ENCODE measurements around the gene MARS1.
"Not testable (repeated sequence)": the region's sequence is repeated elsewhere in the genome, so short reads cannot be mapped to it uniquely, and the experiment has no call there.

The MARS1 gene

DNA sequence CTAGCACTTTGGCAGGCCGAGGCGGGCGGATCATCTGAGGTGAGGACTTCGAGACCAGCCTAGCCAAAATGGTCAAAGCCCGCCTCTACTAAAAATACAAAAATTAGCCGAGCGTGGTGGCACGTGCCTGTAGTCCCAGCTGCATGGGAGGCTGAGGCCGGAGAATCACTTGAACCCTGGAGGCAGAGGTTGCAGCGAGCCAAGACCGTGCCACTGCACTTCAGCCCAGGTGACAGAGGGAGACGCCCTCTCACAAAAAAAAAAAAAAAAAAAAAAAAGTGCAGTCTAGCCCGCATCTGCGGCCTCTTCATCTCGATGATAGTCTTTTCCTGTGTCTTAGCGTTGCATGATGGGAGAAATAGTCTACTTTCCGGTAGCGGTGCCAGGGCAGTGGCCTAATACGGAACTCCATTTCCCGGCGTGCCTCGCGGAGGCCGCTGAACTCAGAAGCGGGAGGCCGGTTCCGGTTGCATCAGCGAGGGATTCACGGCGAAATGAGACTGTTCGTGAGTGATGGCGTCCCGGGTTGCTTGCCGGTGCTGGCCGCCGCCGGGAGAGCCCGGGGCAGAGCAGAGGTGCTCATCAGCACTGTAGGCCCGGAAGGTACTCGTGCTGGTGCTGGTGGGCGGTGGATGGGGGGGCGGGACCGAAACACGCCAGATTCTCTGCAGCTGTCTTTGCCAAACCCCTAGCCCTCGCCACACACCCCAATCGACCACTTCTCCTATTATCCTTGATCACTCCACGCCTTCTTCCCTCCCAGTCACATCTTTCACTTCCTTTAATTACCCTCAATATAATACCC is at the start of gene MARS1:
Gene MARS1 (plus strand): TSS at position 472 of the 805 bp plus-strand sequence. CDS start 23 bp downstream, at position 495.
- in situ Hi-C loops (cut with HindIII; ENCODE audit: low sequenced_read_pairs): no loop called here

DNA sequence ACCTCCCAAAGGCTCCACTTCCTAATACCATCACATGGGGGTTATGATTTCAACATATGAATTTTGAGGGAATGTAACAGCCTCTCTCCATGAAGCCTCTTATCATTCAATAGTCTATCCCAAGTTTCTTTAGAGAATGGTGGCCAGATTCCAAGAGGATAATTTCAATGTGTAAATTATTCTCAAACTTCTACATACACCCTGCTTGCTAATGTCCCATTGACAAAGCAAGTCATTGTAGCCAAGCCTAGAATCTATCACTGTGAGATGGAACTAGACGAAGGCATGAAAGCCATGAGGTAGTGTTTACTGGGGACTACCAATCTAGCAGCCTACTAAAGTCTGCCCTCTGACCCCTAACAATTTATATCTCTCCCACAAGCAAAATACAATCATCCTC is 49.5 kb upstream of the MARS1 start:
- no peak overlapping the region for H3K4me3 ChIP-seq (ENCODE audit: low read depth, low read length)
- TF ChIP-seq, protein P1, sequence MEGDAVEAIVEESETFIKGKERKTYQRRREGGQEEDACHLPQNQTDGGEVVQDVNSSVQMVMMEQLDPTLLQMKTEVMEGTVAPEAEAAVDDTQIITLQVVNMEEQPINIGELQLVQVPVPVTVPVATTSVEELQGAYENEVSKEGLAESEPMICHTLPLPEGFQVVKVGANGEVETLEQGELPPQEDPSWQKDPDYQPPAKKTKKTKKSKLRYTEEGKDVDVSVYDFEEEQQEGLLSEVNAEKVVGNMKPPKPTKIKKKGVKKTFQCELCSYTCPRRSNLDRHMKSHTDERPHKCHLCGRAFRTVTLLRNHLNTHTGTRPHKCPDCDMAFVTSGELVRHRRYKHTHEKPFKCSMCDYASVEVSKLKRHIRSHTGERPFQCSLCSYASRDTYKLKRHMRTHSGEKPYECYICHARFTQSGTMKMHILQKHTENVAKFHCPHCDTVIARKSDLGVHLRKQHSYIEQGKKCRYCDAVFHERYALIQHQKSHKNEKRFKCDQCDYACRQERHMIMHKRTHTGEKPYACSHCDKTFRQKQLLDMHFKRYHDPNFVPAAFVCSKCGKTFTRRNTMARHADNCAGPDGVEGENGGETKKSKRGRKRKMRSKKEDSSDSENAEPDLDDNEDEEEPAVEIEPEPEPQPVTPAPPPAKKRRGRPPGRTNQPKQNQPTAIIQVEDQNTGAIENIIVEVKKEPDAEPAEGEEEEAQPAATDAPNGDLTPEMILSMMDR (IDR thresholded peaks at IDR 0.05; ENCODE audit: low read depth, low read length): no peak
- no peak for DNase-seq (ENCODE audit: low read depth, low spot score)
- in situ Hi-C loops (cut with HindIII; ENCODE audit: low sequenced_read_pairs): no loop called here

More for the DNA sequence above, at the start of gene MARS1:
- peak within 1 kb of the TSS; percentile 100 for H3K4me3 ChIP-seq (ENCODE audit: low read depth, low read length)
- TF ChIP-seq, protein P1 (IDR thresholded peaks at IDR 0.05; ENCODE audit: low read depth, low read length): no peak
- DNase-seq (ENCODE audit: low read depth, low spot score): peak; percentile 97

DNA sequence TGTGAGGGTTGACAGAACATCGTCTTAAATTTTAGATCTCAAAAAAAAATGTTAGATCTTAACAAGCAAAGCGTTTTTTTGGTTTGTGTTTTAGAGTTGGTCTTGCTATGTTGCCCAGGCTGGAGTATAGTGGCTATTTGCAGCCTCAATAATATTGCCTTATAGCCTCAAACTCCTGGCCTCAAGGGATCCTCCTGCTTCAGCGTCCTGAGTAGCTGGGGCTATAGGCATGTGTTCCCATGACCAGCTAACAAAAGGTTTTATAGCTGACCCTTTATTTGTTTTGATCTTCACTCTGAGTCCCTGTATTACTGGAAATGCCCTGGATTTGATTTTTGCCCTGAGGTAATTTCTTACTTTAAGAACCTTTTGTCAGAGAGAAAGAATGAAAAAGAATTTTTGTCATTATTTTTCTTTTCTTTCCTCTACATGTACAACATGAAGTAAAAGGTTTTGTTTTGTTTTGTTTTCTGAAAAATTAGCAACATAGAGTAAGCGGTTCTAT is 48.1 kb upstream of the MARS1 start:
- TF ChIP-seq, protein P1 (IDR thresholded peaks at IDR 0.05; ENCODE audit: low read depth, low read length): no peak
- in situ Hi-C loops (cut with HindIII; ENCODE audit: low sequenced_read_pairs): no loop called here

DNA sequence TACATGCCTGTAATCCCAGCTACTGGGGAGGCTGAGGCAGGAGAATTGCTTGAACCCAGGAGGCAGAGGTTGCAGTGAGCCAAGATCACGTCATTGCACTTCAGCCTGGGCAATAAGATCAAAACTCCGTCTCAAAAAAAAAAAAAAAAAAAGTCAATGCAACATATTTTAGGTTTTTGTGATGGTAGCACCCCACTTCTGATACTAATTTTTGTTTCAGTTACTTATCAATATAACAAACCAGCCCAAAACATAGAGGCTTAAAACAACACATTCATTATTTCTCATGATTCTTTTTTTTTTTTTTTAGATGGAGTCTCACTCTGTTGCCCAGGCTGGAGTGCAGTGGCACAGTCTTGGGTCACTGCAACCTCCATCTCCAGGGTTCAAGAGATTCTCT is 46.5 kb upstream of the MARS1 start:
- DNase-seq (ENCODE audit: low read depth, low spot score); H3K4me3 ChIP-seq (ENCODE audit: low read depth, low read length); in situ Hi-C loops (cut with HindIII; ENCODE audit: low sequenced_read_pairs): not testable (repeated sequence)

More for the DNA sequence above, 48.1 kb upstream of the MARS1 start:
- H3K4me3 ChIP-seq (ENCODE audit: low read depth, low read length): no peak overlapping the region
- DNase-seq (ENCODE audit: low read depth, low spot score): no peak

DNA sequence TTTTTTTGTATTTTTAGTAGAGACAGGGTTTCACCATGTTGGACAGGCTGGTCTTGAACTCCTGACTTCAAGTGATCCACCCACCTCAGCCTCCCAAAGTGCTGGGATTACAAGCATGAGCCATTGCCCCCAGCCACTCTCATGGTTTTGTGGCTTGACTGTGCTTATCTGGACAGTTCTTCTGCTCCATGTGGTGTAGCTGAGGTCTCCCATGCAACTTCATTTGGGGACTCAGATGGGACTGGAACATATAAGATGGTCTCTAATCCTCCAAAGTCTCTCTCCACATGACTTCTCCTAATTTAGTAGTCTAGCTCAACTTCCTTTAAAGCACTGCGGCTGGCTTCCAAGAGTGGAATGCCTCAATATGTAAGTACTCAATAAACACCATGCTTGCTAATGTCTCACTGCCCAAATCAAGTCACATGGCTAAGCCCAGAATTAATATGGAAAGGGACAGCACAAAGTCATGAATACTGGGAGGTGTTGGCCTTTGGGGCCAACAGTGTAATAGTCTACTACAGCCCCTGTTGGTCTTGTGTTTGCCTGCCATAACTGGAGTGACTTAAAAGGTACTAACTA is 45.9 kb upstream of the MARS1 start:
- DNase-seq (ENCODE audit: low read depth, low spot score): no peak
- H3K4me3 ChIP-seq (ENCODE audit: low read depth, low read length): no peak overlapping the region
- TF ChIP-seq, protein P1 (IDR thresholded peaks at IDR 0.05; ENCODE audit: low read depth, low read length): no peak
- in situ Hi-C loops (cut with HindIII; ENCODE audit: low sequenced_read_pairs): no loop called here

DNA sequence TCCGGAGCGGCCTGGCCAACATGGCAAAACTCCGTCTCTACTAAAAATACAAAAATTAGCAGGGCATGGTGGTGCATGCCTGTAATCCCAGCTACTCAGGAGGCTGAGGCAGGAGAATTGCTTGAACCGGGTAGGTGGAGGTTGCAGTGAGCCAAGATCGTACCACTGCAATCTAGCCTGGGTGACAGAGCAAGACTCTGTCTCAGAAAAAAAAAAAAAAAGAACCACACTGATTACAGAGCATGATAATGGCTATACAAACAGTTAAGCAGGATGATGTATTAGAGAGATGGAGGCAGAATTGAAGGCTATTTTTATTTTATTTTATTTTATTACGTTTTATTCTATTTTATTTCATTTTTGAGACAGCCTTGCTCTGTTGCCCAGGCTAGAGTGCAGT is 43.5 kb upstream of the MARS1 start:
- H3K4me3 ChIP-seq (ENCODE audit: low read depth, low read length); in situ Hi-C loops (cut with HindIII; ENCODE audit: low sequenced_read_pairs); DNase-seq (ENCODE audit: low read depth, low spot score): not testable (repeated sequence)

DNA sequence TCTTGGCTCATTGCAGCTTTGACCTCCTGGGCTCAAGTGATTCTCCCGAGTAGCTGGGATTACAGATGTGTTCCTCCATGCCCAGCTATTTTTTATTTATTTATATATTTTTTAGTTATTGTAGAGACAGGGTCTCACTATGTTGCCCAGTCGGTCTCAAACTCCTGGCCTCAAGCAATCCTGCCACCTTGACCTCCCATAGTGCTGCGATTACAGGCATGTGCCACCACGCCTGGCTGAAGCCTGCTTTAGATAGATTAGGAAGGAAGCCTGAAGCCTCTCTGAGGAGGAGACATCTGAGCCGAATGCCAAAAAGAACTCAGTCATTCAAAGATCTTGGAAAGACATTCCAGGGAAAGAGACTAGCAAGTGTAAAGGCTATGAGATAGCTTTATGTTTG is 43.1 kb upstream of the MARS1 start:
- in situ Hi-C loops (cut with HindIII; ENCODE audit: low sequenced_read_pairs): no loop called here
- TF ChIP-seq, protein P1 (IDR thresholded peaks at IDR 0.05; ENCODE audit: low read depth, low read length): no peak
- H3K4me3 ChIP-seq (ENCODE audit: low read depth, low read length): no peak overlapping the region
- no peak for DNase-seq (ENCODE audit: low read depth, low spot score)

Measured in astrocyte of the spinal cord (primary cell).